Midbrain (tissue), 1 donor: ENCODE measurements around the gene NDFIP2.

Experiments
- DNase-seq: peaks from one replicate; lab custom pipeline; 2025; lab: John Stamatoyannopoulos, UW

Gene NDFIP2

DNA sequence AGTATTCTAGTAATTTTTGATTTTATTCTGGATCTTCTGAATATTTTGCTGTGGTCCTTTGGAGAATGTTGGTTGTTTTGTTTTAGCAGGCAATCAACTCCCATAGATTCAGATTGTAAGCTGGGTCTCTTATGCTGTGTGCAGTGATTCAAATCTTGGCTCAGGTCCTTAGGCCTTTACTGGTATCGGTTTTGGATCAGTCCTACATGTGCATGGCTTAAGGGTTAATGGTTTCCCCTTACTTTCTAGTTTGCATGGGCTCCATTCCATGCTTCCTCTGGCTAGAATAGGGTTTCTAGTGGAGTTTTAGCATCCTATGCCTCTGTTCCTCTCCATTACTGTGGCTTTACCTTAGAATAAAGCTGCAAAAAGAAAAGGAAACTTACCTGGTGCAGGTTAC, 16.1 kb downstream of the NDFIP2 start:
- no peak for DNase-seq

DNA sequence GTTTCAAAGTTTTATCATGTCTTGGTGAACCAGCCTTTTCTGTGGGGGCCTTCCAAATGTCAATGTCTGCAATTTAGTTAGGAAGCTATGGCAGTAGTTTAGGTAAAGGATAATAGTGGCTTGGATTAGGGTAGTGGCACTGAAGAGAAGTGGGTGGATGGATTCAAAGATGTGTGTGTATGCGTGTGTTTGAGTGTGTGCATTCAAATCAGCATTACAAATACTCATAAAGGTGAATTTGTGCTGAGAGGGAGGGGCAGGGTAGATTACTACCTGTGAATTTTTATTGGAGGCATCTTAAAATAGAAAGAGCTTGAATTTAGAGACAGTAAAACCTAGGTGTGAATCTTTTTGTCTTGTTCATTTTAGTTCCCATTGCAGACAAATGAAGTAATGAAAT, 16.9 kb downstream of the NDFIP2 start:
- DNase-seq: no peak

DNA sequence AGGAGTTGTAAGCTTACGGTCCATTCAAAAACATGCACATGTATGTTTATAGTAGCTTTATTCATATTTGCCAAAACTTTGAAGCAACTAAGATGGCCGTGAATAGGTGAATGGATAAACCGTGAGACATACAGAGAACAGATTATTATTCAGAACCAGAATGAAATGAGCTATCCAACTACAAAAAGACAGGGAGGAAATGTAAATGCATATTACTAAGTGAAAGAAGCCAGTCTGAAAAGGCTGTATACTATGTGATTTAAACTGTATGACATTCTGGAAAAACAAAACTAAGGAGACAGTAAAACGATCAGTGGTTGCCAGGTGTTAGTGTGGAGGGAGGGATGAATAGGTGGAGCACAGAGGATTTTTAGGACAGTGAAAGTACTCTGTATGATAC, 19.9 kb downstream of the NDFIP2 start:
- no peak for DNase-seq

DNA sequence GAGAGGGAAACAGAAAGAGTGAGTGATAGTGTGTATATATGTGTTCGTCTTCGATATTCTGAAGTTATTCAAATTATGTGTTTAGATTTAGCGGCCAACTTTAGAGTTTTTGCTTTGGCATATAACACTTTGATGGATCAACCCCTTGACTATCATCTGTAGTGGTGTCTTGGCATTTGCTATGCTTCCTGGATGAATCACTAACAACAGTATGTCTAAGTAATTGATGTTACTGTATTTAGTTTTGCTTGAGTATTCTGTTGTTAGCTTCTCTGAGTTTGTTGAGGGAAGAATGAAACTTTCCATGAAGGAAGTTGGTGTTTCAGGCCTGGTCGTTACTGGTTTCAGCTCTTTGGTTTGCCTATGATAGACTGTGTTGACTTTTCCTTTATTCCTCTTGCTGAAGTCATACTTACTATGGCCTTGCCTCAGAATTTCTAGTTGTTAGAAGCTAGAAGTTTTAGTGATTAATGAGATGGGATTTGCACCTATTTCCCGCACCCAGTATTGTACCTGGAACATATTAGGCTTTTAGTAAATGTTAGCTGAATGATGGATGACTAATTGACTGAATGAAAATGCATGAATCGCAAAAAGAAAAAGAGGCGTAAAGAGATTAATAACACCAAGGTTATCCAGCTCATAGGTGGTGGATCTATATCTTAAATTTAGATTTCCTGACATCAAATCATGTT, 20.7 kb downstream of the NDFIP2 start:
- DNase-seq: no peak

DNA sequence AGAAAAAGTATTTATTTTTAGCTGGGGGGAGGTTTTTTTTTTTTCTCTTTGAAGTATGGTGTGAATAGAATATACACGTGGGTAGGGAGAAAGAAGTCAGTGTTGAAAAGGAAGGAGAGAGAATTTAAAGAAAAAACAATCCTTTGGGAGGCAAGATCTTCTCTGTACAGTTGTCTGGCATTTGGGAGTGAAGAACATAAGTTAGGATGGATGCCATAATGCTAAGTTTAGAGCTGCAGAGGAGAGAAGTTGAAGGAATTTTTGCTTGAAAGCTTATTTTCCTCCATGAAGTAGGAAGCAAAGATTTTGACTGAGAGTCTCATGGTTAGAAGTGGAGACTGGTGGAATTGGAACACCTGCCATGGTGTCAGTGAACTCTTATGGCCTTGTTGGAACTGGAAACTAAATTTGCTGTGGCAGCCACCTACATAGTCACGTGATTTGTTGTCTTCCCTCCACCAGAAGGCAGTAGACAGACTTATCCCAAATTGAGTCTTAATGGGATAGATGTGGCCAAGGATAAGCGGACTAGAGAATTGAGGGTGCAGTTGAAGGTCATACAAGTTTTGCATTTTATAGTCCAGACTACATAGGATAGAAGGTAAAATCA, 22.0 kb downstream of the NDFIP2 start:
- DNase-seq: no peak

DNA sequence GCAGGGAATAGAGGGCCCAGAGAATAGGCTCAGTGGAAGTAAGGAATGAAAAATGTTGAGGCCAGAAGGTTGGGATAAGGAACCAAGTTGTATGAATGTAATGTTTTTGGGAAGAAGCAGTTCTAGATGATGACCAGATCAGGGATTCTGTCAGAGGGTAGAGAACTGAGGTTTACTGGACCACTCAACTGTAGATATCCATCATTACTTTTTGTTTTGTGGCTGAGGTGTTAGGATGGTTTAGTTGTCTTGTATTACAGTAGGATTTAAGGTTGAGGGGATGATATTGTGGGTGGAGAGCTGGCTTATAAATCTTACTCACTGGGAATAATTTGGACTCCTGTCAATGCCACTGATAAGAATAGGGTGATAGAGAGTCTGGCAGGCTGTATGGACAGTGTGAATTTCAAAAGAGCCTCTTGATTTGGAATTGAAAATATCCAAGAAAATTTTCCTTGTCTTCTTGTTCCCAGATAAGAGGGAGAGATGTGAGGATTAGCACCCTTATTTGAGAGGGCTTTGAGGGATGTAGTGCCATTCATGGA, 22.6 kb downstream of the NDFIP2 start:
- DNase-seq: no peak

DNA sequence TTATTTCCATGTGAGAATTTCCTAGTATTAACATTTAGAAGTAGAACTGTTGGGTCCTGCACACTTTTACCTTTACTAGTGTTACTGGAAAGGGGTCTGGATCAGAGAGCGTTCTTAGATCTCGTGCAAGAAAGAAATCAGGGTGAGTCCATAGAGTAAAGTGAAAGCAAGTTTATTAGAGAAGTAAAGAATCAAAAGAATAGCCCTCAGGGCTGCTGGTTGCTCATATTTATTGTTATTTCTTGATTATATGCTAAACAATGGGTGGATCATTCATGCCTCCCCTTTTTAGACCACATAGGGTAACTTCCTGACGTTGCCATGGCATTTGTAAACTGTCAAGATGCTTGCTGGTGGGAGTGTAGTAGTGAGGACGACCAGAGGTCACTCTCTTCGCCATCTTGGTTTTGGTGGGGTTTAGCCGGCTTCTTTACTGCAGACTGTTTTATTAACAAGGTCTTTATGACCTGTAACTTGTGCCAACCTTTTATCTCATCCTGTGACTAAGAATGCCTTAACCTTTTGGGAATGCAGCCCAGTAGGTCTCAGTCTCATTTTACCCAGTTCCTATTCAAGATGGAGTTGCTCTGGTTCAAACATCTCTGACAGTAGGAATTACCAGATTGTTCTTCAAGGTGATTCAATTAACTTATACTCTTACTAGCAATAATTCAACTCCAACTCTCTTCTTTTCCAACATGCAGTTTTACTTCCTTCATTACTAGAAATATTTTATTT, 27.4 kb downstream of the NDFIP2 start:
- no peak for DNase-seq

DNA sequence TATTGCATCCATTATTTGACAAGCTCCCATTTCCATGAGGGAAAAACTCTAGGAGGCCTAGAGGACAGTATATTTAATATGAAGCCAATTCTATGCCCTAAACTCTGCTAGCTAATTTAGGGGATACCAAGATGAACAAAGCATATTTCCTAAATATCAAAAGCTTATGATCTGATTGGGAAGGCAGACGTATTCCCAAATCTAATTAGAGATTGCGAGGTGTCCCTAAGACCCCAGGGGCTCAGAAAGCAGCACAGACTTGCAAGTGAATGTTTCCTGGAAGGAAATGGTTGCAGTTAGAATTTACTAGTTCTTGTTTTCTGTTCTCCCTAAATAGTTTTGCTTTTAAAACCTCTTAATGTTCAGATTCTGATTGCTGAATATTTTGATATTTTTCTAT, 30.7 kb downstream of the NDFIP2 start:
- no peak for DNase-seq

DNA sequence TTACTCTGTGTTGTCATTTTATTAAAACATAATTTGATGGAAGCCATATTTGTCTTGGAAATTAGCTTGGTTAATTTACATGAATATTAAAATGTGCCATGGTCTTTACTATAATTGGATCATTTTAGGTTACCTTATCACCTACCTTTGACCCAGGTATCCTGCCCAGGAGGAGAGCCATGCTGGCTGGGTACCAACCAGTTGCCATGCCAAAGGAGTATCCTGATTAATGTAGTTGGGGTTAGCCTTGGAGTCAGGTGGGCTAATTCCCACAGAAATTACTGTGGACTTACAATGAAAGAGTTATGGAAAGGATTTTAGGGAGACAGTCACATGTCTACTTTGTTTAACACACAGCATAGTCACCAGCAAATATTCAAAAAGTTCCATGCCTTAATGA, 32.0 kb downstream of the NDFIP2 start:
- no peak for DNase-seq

DNA sequence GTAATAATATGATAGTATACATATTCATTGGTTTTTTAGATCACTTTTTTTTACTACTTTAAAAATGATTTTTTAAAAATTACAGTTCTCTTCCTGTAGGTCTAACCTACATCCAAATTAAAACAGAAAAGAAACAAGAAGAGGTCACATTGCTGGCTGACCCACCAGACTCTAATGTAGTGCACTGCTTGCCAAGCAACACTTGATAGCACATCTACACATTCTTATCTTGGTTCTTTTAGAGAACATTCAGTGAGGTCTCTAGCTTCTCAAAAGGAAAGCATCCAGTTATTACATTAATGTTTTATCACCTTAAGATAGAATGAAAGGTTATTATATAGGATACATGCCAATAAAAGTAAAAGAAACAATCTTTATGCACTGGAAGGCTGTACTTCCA, 35.6 kb downstream of the NDFIP2 start:
- DNase-seq: no peak

DNA sequence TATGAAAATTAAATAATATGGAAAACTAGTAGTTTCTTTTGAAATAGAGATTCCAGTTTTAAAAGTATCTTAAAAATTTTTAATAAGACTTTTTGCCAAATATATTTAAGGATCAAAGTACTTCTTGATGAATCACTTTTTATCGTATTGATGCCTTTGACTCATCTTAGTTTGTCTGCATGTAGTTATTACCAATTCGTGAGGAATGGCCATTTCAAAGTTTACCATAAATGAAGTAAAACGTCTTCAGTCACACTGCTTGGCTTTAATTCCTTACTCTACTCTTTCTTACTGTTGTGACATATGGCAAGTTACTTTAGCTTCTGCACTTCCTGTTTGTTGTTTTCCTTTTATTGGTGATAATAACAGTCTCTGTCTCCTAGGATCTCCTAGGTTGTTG, 38.3 kb downstream of the NDFIP2 start:
- no peak for DNase-seq

DNA sequence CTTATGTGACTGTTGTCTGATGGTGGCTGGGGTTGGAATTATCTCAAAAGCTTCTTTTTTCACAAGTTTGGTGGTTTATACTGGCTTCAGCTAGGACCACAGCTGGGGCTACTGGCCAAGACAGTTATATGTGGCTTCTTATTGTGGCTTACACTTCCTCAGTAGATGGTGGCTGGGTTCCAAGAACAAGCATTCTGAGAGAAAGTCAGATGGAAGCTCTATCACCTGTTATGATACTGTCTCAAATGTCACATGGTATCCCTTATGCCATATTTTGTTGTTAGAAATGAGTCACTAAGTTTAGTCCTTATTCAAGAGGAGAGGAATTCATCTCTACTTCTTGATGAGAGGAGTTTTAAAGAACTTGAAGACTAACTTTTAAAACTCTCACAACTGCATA, 41.6 kb downstream of the NDFIP2 start:
- no peak for DNase-seq

DNA sequence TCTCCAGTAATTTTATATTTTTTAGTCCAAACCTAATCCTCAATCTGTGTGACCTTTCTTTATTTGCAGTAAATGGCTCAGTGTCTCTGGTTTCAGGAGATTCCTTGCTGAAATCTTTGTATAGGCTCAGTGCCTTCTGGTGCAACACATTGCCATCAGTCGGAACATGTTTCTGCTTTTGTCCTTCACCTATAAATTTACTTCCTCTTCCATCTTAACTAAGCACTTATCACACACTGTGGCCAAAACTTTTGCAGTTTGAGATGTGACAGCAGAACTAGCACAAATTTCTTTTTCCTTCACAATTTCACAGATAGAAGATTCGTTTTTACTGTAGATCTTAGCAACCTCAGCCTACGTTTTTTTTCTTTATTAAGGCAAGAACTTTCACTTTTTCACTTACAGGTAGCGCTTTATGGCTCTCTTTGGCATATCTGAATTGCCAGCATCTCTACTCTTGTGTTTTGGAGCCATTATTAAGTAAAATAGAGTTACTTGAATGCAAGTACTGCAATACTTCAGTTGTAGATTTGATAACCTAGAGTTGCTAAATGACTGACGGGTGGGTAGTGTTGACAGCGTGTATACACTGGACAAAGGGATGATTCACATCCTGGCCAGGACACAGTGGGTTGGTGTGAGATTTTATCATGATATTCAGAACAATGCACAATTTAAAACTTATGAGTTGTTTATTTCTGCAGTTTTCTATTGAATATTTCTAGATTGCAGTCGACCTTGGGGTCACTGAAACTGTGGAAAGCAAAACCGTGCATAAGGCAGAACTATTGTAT, 44.3 kb downstream of the NDFIP2 start:
- DNase-seq: no peak

DNA sequence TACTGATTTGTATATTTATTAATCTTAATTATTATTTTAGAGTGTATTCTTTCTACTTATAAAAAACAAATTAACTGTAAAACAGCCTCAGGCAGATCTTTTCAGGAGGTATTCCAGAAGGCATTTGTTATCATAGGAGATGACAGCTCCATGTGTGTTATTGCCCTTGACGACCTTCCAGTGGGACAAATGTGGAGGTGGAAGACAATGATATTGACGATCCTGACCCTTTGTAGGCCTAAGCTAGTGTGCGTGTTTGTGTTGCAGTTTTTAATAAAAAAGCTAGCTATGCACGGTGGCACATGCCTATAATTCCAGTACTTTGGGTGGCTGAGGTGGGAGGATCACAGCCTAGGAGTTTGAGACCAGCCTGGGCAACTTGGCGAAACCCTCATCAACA, 46.7 kb downstream of the NDFIP2 start:
- no peak for DNase-seq

DNA sequence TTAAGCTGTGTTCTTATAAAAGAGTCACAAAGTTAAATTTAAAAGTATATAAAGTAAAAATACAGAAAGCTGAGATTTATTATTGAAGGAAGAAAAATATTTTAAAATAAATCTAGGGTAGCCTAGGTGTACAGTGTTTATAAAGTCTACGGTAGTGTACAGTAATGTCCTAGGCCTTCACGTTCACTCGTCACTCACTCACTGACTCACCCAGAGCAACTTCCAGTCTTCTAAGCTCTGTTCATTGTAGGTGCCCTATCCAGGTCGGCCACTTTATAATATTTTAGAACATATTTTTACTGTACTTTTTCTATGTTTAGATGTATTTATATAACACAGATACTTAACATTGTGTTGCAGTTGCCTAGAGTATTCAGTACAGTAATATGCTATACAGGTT, 47.4 kb downstream of the NDFIP2 start:
- DNase-seq: no peak

DNA sequence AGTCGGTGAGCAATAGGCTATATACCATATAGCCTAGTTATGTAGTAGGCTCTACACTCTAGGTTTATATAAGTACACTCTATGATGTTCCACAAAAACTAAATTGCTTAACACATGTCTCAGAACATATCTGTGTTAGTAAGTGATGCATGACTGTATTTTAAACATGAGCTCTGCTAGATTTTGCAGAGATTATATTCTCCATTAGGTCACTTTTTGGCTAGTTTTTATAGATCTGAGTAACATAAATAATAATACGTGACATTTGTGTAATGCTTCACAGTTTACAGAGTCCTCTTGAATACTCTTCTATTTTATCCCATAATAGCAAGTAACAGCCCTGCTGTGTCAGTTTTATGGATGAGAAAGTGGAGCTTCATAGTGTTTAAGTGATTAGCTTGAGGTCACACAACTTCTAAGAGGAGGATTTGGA, 47.8 kb downstream of the NDFIP2 start:
- no peak for DNase-seq

DNA sequence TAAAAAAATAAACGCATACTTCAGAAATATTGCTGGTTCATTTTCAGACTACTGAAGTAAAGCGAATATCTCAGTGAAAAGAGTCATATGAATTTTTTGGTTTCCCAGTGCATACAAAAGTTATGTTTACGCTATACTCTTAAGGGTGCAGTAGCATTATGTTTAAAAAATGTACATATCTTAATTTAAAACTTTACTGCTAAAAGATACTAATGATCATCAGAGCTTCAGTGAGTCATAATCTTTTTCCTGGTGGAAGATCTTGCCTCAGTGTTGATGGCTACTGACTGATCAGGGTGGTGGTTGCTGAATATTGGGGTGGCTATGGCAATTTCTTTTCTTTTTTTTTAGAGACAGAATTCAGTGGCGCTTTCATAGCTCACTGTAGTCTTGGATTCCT, 48.9 kb downstream of the NDFIP2 start:
- no peak for DNase-seq

DNA sequence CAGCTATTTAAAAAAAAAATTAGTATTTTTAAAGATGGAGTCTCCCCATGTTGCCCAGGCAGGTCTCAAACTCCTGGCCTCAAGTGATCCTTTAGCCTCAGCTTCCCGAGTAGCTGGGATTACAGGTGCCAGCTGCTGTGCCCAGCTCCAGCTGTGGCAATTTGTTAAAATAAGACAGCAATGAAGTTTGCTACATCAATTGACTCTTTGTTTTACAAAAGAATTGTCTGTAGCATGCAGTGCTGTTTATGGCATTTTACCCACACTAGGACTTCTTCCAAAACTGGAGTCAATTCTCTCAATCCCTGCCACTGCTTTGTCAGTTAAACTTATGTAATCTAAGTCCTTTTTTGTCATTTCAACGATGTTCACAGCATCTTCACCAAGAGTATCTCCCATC, 49.3 kb downstream of the NDFIP2 start:
- DNase-seq: peak; percentile 74

DNA sequence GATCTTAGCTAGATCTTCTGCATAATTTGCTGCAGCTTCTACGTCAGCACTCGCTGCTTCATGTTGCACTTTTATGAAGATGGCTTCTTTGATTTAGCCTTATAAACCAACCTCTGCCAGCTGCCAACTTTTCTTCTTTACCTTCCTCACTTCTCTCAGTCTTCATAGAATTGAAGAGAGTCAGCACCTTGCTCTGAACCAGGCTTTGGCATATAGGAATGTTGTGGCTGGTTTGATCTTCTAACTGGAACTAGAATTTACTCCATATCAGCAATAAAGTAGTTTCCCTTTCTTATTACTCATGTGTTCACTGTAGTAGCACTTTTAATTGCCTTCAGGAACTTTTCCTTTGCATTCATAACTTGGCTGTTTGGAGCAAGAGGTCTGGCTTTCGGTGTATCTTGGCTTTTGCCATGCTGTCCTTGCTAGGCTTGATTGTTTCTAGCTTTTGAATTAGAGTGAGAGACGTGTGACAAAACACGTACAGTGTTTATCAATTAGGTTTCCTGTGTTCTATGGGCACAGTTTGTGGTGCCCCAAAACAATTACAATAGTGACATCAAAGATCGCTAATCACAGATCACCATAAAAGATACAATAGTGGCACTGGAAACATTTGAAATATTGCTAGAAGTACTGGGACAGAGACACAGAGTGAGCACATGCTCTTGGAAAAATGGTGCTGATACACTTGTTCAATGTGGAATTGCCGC, 50.7 kb downstream of the NDFIP2 start:
- no peak for DNase-seq

DNA sequence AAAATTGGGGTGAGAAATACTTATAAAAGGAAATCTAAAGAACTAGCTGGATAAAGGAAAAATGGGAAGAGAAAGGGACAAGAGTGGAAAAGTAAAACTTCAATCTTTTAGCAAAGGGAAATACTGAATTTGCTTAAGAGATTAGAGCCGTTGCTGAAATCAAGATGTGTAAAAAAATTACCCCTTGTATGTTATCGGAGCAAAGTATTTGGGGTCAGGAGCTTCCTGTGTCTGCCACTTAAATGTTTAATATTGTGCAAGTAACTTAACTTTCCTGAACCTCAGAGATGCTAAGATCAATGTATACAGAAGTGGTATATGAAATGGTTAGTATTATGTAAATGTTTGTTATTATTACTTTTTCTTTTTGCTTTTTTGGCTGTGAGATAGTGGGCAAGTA, 51.6 kb downstream of the NDFIP2 start:
- no peak for DNase-seq

DNA sequence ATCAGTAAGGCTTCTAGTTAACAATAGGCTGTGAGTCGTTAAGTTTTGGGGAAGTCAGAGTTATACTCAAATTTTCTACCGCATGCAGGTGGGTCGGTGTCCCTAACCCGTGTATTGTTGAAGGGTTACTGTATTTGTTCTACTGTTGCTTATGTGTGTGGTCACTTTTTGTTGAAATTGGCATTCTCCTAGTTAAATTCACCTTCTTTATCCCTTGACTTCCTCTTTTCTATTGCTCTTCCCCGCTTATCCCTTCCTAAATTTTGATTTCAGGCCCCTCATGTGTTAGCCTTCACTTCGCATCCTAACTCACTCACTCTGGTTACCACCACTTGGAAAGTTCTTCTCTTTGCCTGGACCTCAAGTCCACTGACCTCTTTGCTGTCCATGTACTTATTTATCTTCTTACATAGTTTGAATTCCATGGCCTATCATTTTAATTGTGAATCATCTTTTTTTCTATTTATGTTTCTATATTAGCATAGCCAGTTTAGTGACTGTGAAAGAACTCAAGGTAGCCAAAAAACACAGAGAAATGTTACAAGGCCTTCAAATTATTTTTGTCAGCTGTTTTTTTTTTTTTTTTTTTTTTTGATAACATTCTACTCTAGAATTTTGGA, 52.9 kb downstream of the NDFIP2 start:
- no peak for DNase-seq
